ENCODE results near the gene S100A1.
"Not testable (repeated sequence)": the region's sequence is repeated elsewhere in the genome, so short reads cannot be mapped to it uniquely, and the experiment has no call there.

S100A1 gene

DNA sequence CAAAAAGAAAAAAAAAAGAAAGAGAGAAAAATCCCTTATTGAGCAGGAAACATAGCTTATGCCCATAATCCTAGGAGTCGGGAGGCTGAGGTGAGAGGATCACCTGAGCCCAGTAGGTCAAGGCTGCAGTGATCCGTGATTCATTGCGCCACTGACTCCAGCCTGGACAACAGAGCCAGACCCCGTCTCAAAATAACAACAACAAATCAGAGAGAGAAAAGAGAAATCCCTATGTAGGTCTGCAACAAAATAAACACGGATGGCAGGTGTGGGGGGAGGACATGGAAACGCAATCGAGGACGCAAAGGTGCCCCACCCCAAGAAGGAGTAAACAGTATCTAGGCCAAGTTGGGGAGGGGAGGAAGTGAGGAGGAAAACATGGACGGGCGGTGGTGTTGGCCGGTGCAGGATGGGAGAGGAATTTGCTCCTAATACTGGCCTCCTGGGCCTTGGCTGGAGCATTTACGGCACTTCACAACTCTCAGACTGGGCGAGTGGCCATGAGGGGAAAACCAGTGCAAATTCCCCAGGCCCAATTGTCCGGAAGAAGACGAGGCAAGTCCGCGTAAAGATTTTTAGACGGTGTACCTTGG lies 5.0 kb downstream of the S100A1 start:
- H3K27ac ChIP-seq: peak overlapping the region; percentile 97
- no peak for TF ChIP-seq CTCF (conservative IDR thresholded peaks at IDR 0.05)
- no peak for TF ChIP-seq ZFX (IDR thresholded peaks at IDR 0.05)

DNA sequence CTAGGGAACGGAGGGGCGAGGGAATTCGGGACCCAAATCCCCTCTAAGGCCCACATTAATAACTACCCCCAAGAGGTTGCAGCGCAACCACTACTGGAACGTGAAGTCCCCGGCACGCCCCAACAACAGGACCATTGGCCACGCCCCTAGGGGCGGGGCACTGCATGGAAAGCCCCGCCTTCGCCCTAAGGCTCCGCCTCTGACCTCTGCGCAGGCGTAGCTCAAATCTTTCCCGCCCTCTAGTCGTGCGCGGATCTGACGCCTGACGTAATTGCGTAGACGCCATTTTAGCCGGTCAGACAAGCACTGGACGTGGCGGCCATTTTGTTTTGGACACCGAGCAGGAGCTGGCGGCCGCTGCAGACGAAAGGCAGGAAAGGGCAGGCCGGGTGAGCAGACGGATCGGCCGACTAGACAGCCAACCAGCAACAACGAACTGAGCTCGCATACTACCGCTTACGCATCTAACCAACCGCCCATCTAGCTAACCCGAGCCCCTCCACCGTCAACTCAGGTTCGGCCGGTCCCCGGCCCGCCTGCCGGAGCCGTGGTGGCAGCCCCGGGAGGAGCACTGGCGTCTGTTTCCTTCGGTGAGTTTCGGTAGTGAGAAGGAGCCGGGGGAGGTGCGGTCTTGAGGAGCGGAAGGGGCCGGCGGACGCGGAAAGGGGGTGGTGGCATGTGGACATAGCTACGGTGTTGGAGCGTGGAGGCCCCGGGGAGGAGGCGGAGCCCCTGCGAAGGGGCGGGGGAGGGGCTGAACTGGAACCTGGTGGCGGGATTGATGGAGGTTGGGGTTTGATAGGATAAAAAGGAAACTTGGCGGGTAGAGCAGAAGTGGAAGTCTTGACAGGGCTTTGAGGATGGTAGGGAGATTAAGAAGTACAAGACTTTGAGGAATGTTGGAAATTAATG lies 5.8 kb downstream of the S100A1 start, which contains the start of gene CHTOP:
Gene CHTOP, plus strand, starts transcription at position 313 of the 912 bp plus-strand sequence. CDS start 2,523 bp downstream, outside the sequence.
- H3K27ac ChIP-seq: peak within 1 kb of the TSS; percentile 97
- TF ChIP-seq CTCF (conservative IDR thresholded peaks at IDR 0.05): no peak
- no peak for TF ChIP-seq ZFX (IDR thresholded peaks at IDR 0.05)

DNA sequence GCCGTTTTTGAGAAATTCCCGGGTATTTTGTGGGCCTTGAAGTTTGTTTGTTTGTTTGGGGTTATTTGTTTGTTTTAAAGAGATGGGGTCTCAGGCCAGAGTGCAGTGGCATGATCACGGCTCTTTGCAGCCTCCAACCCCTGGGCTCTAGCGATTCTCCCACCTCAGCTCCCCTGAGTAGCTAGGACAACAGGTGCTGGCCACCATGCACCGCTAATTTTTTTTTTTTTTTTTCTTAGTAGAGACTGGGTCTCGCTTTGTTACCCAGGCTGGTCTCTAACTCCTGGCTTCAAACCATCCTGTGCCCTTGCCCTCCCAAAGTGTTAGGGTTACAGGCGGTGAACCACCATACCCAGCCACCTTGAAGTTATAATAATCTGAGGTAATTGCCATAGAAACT lies 7.6 kb downstream of the S100A1 start:
- H3K27ac ChIP-seq: no peak overlapping the region; the same call in 1 of the 2 replicates
- TF ChIP-seq ZFX (IDR thresholded peaks at IDR 0.05) (no peak), CTCF (conservative IDR thresholded peaks at IDR 0.05) (no peak)

GRCh38 chr1:153636312-153636711 lies 8.1 kb downstream of the S100A1 start:
- no peak overlapping the region for H3K27ac ChIP-seq
- TF ChIP-seq ZFX (IDR thresholded peaks at IDR 0.05): no peak
- TF ChIP-seq CTCF (conservative IDR thresholded peaks at IDR 0.05): no peak

DNA sequence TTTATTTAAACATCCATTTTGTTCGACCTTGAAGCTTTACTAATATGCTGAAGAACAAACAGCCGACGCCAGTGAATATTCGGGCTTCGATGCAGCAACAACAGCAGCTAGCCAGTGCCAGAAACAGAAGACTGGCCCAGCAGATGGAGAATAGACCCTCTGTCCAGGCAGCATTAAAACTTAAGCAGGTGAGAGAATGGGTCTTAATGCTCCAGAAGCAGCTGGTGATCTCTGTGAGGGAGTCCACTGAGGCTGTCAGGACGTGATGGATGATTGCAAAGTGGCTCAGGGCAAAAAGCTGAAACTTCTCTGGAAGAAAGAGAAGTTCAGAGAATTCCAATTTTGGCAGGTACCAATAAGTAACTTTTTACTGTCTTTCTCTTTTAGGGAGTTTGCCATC lies 10.0 kb downstream of the S100A1 start:
- no peak overlapping the region for H3K27ac ChIP-seq
- no peak for TF ChIP-seq ZFX (IDR thresholded peaks at IDR 0.05)
- TF ChIP-seq CTCF (conservative IDR thresholded peaks at IDR 0.05): no peak

GRCh38 chr1:153639280-153639679 lies 11.0 kb downstream of the S100A1 start:
- TF ChIP-seq ZFX (IDR thresholded peaks at IDR 0.05) (no peak), CTCF (conservative IDR thresholded peaks at IDR 0.05) (no peak)
- no peak overlapping the region for H3K27ac ChIP-seq

- not testable (repeated sequence) for H3K27ac ChIP-seq
Observed at GRCh38 chr1:153640213-153640612, 12.0 kb downstream of the S100A1 start.
